H1 (cell line): ENCODE measurements around the gene SPTBN5.

Experiments
- EP300 ChIP-seq, 2 experiments: IDR thresholded peaks; 1 replicate in 1 of 2; 2 replicates in 1 of 2; pipeline ENCODE4 v1.6.1; 2011 to 2012; ENCODE audit warnings: low read depth in 2 of 2, low read length in 2 of 2, mild to moderate bottlenecking in 2 of 2, borderline replicate concordance in 1 of 2, inconsistent platforms in 1 of 2, moderate library complexity in 1 of 2
- HDAC6 ChIP-seq: IDR thresholded peaks from one replicate; pipeline ENCODE4 v1.7.1; 2012; ENCODE audit warnings: low read depth, mild to moderate bottlenecking, inconsistent platforms, low read length, moderate library complexity
- RAD21 ChIP-seq, 2 experiments: IDR thresholded peaks in 1 of 2; conservative IDR thresholded peaks in 1 of 2; 2 replicates each; pipeline ENCODE4 v1.6.1; 2011; ENCODE audit warnings: low read depth in 2 of 2, low read length in 2 of 2, improper control_type of control experiment in 1 of 2, inconsistent platforms in 1 of 2, mild to moderate bottlenecking in 1 of 2, moderate library complexity in 1 of 2
- SUZ12 ChIP-seq: fragments of 200-600 bp; sonication (generic); IDR thresholded peaks from 2 replicates; pipeline ENCODE4 v1.6.1; 2012; ENCODE audit warnings: mild to moderate bottlenecking, inconsistent platforms, low read length, moderate library complexity, mixed read lengths
- YY1 ChIP-seq: IDR thresholded peaks from 2 replicates; pipeline ENCODE4 v1.6.1; 2011; ENCODE audit warnings: low read depth, mild to moderate bottlenecking, low read length
- TF ChIP-seq, protein P1 (sequence below), 3 experiments: IDR thresholded peaks; 1 replicate in 2 of 3; 2 replicates in 1 of 3; pipeline versions ENCODE4 v1.5.1 to v1.6.1; 2011; ENCODE audit warnings: low read length in 3 of 3, mild to moderate bottlenecking in 3 of 3, inconsistent platforms in 2 of 3, low read depth in 1 of 3, moderate library complexity in 1 of 3; ENCODE audit not compliant: insufficient read depth in 1 of 3; ENCODE audit errors: control extremely low read depth in 1 of 3

DNA sequence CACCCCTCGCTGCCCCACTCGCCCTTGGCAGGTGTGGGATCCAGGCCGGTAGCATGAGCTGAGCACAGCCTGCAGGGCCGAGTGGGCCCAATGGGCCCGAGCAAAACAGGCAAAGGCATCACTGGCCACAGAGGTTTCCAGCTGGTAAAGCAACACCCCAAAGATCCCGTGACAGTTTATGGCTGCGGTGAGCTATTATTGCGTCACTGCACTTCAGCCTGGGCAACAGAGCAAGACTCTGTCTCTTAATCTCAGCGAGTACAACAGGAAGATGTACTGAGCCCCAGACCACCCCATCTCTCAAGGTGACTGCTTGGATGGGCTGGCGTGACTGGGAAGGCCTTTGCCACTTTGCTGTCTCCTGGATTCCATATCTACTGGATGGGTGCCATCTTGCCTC is 61.6 kb downstream of the SPTBN5 start:
- TF ChIP-seq, protein P1, sequence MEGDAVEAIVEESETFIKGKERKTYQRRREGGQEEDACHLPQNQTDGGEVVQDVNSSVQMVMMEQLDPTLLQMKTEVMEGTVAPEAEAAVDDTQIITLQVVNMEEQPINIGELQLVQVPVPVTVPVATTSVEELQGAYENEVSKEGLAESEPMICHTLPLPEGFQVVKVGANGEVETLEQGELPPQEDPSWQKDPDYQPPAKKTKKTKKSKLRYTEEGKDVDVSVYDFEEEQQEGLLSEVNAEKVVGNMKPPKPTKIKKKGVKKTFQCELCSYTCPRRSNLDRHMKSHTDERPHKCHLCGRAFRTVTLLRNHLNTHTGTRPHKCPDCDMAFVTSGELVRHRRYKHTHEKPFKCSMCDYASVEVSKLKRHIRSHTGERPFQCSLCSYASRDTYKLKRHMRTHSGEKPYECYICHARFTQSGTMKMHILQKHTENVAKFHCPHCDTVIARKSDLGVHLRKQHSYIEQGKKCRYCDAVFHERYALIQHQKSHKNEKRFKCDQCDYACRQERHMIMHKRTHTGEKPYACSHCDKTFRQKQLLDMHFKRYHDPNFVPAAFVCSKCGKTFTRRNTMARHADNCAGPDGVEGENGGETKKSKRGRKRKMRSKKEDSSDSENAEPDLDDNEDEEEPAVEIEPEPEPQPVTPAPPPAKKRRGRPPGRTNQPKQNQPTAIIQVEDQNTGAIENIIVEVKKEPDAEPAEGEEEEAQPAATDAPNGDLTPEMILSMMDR (IDR thresholded peaks at IDR 0.05; ENCODE audit: control extremely low read depth in 1 of 3, insufficient read depth in 1 of 3, low read depth in 1 of 3, low read length in 3 of 3), result no peak
- TF ChIP-seq RAD21 (IDR thresholded peaks at IDR 0.05 in 1 of 2, conservative IDR thresholded peaks at IDR 0.05 in 1 of 2; ENCODE audit: low read depth in 2 of 2, low read length in 2 of 2) (no peak), YY1 (no peak), SUZ12 (no peak), EP300 (IDR thresholded peaks at IDR 0.05; ENCODE audit: borderline replicate concordance in 1 of 2, low read depth in 2 of 2, low read length in 2 of 2) (no peak), HDAC6 (no peak)
